ENCODE measurements around the gene ATP2C1.

DNA sequence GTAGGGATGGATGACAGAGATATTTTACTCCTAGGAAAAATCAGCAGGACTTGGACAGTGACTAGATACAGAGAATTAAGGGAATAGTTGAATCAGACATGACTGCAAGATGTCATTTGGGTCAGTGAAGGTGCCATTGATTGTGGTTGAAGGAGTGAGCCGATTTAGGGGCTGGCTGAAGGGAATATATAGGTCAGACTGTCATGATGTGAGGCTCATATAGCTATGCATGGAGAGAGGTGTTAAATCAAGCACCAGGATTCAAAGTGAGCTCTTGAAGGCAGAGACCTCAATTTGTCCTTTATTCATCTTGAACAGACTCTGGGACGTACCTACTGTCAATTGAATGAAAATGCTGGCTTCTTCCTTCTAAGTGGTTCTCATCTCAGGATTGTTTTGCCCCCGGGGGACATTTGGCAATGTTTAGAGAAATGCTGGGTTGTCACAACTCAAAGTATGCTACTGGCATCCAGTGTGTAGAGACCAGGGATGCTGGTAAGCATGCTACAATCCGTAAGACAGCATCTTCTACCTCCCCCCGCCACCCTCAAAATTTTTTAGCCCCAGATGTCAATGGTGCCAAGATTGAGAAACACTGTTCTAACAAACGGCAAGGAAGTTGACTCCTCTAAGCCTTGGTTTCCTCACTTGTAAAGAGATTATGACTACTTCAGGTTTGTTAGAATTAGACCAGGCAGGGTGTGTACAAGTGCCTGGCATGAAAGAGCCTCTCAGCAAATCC is 7.8 kb downstream of the ATP2C1 start:
- TF ChIP-seq POLR2AphosphoS5 (IDR thresholded peaks at IDR 0.05; ENCODE audit: borderline replicate concordance, low read depth, low read length) (no peak), EZH2 (IDR thresholded peaks at IDR 0.05) (no peak), FOXP2 (optimal IDR thresholded peaks at IDR 0.05; ENCODE audit: control extremely low read depth, extremely low read length, insufficient read depth) (no peak)
